Esophagus squamous epithelium (tissue), 5 donors: Measurements from ENCODE around the gene STEAP3. TPM values are rescaled to one million over a fixed set of nuclear protein-coding genes. Genes with fewer than 3 reads are reported as not detected.

Experiments used
- DNase-seq: peaks from one replicate; lab custom pipeline; 2025; lab: John Stamatoyannopoulos, UW
- H3K27ac ChIP-seq, 4 donors: fragments of 200-600 bp; sonication (generic); one replicate each; pipeline ENCODE4 v1.5.1; 2016 to 2019; ENCODE audit warnings: mild to moderate bottlenecking in 1 of 4
- H3K27me3 ChIP-seq, 4 donors: fragments of 200-600 bp; sonication (generic); 1 replicate in 3 of 4; 2 replicates in 1 of 4; pipeline versions ENCODE4 v1.5.1 to v1.6.0; 2017 to 2021; ENCODE audit warnings: antibody characterized with exemption in 1 of 4
- H3K36me3 ChIP-seq, 3 donors: fragments of 200-600 bp; sonication (generic); one replicate each; pipeline ENCODE4 v1.5.1; 2016 to 2019
- H3K4me1 ChIP-seq, 3 donors: fragments of 200-600 bp; sonication (generic); one replicate each; pipeline ENCODE4 v1.5.1; 2017 to 2019
- H3K4me3 ChIP-seq, 4 donors: fragments of 200-600 bp; sonication (generic); 1 replicate in 3 of 4; 2 replicates in 1 of 4; pipeline ENCODE4 v1.5.1; 2016 to 2019; ENCODE audit warnings: mild to moderate bottlenecking in 2 of 4, moderate library complexity in 1 of 4
- H3K9me3 ChIP-seq, 3 donors: fragments of 200-600 bp; sonication (generic); one replicate each; pipeline ENCODE4 v1.5.1; 2016 to 2019
- POLR2A ChIP-seq, 4 donors: fragments of 450-650 bp; IDR thresholded peaks; one replicate each; pipeline ENCODE4 v1.6.1; 2017; ENCODE audit warnings: antibody characterized with exemption in 4 of 4, mild to moderate bottlenecking in 4 of 4, moderate library complexity in 3 of 4
- WGBS, 2 donors: methylation state at CpG; one replicate each; pipeline ENCODE4 v1.1.5; 2018; 5-methylcytosine and 5-hydroxymethylcytosine counted together
- intact Hi-C: fragments of 100-400 bp; cut with DNase I; formaldehyde crosslinking; loops from one replicate; pipeline ENCODE4 v1.15.0; 2022
- total RNA-seq, 4 donors: library from RNA; depleted of rRNA; stranded (reverse); fragments of >200 nt; gene quantifications; one replicate each; pipeline ENCODE4 v1.1.0, GENCODE V29; 2016
- TF ChIP-seq, protein P1 (sequence below), 6 experiments: fragments of 450-650 bp in 4 of 6; fragments of 200-600 bp in 2 of 6; sonication (generic) in 2 of 6; IDR thresholded peaks; one replicate each; pipeline ENCODE4 v1.5.1; 2016 to 2019; ENCODE audit warnings: antibody characterized with exemption in 6 of 6, mild to moderate bottlenecking in 4 of 6, moderate library complexity in 4 of 6
- donor health status: DM: yes; HTN: yes; CAD: no.

The STEAP3 gene
- total RNA-seq, 4 donors from 2014 or later = 18.1 to 28.8 (median 25.7) TPM

DNA sequence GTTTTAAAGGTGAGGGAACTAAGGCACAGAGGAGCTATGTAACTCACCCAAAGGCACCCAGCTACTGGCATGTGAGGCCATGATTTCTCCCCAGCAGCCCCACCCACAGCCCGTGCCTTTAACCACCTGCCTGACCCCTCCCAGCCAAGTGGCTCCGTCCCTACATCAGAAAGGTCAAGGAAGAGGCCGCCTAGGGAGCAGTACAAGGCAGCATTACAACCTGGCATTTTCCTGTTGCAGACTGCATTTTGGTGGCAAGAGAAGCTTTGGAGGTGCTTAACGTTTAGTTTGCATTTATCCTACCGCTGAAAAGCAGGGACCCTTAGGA, 17.5 kb downstream of the STEAP3 start:
- WGBS, 2 donors = 33 to 69% methylated on average over 1 to 2 of the region's 5 CpGs
- peaks cover 0 to 14% (median 0%) of the 10 kb centered on the region in 3 donors for H3K36me3 ChIP-seq
- intact Hi-C loops = no loop called here
- no peak for TF ChIP-seq POLR2A (IDR thresholded peaks at IDR 0.05)
- TF ChIP-seq, protein P1, sequence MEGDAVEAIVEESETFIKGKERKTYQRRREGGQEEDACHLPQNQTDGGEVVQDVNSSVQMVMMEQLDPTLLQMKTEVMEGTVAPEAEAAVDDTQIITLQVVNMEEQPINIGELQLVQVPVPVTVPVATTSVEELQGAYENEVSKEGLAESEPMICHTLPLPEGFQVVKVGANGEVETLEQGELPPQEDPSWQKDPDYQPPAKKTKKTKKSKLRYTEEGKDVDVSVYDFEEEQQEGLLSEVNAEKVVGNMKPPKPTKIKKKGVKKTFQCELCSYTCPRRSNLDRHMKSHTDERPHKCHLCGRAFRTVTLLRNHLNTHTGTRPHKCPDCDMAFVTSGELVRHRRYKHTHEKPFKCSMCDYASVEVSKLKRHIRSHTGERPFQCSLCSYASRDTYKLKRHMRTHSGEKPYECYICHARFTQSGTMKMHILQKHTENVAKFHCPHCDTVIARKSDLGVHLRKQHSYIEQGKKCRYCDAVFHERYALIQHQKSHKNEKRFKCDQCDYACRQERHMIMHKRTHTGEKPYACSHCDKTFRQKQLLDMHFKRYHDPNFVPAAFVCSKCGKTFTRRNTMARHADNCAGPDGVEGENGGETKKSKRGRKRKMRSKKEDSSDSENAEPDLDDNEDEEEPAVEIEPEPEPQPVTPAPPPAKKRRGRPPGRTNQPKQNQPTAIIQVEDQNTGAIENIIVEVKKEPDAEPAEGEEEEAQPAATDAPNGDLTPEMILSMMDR (IDR thresholded peaks at IDR 0.05) = no peak
- H3K27ac ChIP-seq = no peak overlapping the region
- no peaks in the 10 kb centered on the region for H3K9me3 ChIP-seq
- H3K4me3 ChIP-seq = no peak overlapping the region
- H3K27me3 ChIP-seq = no peaks in the 10 kb centered on the region
- DNase-seq = no peak
- peaks cover 6 to 41% (median 24%) of the 10 kb centered on the region in 3 donors for H3K4me1 ChIP-seq

DNA sequence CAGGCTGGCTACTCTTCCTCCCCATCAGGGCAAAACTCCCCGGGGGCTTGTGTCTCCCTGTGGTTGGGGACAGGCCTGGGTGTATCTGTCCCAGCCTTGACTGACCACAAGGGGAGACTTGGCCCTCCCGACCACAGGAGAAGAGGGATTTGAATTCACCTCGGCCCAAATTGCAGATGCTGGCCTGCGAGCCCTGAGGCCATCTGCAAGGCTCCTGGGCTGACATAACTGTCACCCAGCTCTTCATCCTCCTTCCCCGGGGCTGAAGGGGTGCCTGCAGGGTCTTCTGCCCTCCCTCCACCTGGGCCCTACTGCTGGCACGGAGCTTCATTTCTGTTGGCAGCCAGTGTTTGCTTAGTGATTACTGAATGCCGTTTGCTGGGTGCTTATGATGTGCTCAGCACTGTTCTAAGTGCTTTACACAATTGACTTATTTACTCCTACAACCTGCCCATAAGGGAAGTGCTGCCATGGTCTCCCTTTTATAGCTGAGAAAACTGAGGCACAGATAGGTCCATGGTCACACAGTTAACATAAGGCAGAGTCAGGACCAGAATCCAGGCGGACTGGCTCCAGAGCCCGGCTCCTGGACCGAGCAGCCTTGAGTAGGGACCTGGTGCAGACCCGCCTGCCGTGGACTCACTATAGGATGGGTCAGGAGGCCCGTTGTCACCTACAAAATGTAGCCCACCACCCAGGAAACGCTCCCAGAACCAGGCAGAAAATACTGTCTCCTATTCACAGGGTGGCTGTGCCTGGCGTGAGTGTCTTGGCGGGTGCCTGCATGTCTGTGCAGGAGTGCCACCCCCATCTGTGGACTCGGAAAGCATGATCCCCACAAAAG, 18.9 kb downstream of the STEAP3 start:
- 60 to 69% methylated on average over 7 to 8 of the region's 17 CpGs for WGBS, 2 donors
- Histone ChIP-seq H3K36me3 (peaks cover 0 to 26% (median 0%) of the 10 kb centered on the region in 3 donors), H3K9me3 (no peaks in the 10 kb centered on the region), H3K27me3 (no peaks in the 10 kb centered on the region), H3K27ac (no peak overlapping the region), H3K4me1 (peaks cover 6 to 41% (median 21%) of the 10 kb centered on the region in 3 donors), H3K4me3 (no peak overlapping the region)
- intact Hi-C loops = no loop called here
- TF ChIP-seq, protein P1 (IDR thresholded peaks at IDR 0.05) = no peak
- TF ChIP-seq POLR2A (IDR thresholded peaks at IDR 0.05) = no peak
- no peak for DNase-seq

DNA sequence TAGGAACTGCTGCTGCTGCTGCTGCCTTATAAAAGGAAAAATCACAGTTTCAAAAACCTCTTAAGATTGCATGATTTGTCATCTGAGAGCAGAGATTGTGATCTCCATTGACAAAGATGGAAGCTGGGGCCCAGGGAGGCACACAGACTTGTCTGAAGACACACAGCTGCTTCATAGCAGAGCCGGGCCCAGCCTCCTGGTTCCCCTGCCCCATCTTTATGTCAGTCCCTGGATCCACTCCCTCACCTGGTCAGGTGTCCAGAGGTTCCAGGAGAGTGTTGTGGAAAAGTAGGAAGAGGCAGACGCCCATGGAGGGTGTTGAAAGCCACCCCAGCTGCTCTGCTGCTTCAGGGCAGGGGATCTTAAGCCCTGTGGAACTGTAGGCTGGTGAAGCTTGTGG, 20.0 kb downstream of the STEAP3 start:
- Histone ChIP-seq H3K36me3 (peaks cover 0 to 26% (median 0%) of the 10 kb centered on the region in 3 donors), H3K9me3 (no peaks in the 10 kb centered on the region), H3K27ac (no peak overlapping the region), H3K4me1 (peaks cover 13 to 53% (median 24%) of the 10 kb centered on the region in 3 donors), H3K4me3 (no peak overlapping the region), H3K27me3 (no peaks in the 10 kb centered on the region)
- intact Hi-C loops = no loop called here
- DNase-seq = no peak
- TF ChIP-seq POLR2A (IDR thresholded peaks at IDR 0.05) = no peak
- TF ChIP-seq, protein P1 (IDR thresholded peaks at IDR 0.05) = no peak
- 67 to 74% methylated on average over 2 of the region's 2 CpGs for WGBS, 2 donors

DNA sequence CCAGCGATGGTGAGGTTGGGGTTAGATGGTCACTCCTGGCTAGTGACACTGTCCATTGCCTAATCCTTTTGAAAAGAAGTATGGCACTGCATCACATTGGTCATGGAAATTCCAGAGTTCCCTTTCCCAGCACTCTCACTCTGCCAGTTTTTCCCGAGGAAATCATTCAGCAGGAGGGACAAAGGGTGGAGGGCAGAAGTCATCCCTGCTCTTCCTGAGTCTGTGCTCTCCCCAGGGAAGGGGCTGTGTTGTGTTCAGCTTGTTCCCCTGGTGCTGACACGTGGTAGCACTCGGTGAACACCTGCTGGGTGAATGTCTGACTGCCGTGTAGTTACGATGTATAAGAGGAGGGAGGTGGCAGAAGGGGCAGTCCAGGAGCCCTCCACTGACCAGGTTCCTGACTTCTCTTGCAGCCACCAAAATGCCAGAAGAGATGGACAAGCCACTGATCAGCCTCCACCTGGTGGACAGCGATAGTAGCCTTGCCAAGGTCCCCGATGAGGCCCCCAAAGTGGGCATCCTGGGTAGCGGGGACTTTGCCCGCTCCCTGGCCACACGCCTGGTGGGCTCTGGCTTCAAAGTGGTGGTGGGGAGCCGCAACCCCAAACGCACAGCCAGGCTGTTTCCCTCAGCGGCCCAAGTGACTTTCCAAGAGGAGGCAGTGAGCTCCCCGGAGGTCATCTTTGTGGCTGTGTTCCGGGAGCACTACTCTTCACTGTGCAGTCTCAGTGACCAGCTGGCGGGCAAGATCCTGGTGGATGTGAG, 21.6 kb downstream of the STEAP3 start:
- WGBS, 2 donors = 70 to 100% methylated on average over 1 to 3 of the region's 17 CpGs
- intact Hi-C loops = no loop called here
- no peaks in the 10 kb centered on the region for H3K9me3 ChIP-seq
- DNase-seq = no peak
- TF ChIP-seq POLR2A (IDR thresholded peaks at IDR 0.05) = no peak
- TF ChIP-seq, protein P1 (IDR thresholded peaks at IDR 0.05) = no peak
- no peaks in the 10 kb centered on the region for H3K27me3 ChIP-seq
- no peak overlapping the region for H3K4me3 ChIP-seq
- peaks cover 0 to 37% (median 0%) of the 10 kb centered on the region in 3 donors for H3K36me3 ChIP-seq
- peaks cover 10 to 54% (median 21%) of the 10 kb centered on the region in 3 donors for H3K4me1 ChIP-seq
- H3K27ac ChIP-seq = no peak overlapping the region

DNA sequence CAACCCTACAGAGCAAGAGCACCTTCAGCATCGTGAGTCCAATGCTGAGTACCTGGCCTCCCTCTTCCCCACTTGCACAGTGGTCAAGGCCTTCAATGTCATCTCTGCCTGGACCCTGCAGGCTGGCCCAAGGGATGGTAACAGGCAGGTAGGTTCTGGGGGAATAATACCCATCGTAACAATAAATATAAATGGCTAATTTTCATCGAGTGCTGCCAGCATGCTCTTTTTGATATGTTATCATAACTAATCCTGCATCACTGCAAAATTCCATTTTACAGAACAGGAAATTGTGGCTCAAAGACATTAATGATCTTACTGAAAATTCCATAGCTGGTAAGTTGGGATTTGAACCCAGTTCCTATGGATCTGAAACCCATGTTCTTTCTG, 22.2 kb downstream of the STEAP3 start:
- TF ChIP-seq, protein P1 (IDR thresholded peaks at IDR 0.05) = no peak
- TF ChIP-seq POLR2A (IDR thresholded peaks at IDR 0.05) = no peak
- Histone ChIP-seq H3K27me3 (no peaks in the 10 kb centered on the region), H3K36me3 (peaks cover 0 to 43% (median 0%) of the 10 kb centered on the region in 3 donors), H3K27ac (no peak overlapping the region), H3K4me3 (no peak overlapping the region), H3K9me3 (no peaks in the 10 kb centered on the region), H3K4me1 (peaks cover 7 to 48% (median 15%) of the 10 kb centered on the region in 3 donors)
- DNase-seq = no peak
- intact Hi-C loops = no loop called here
- 92 to 100% methylated on average over 2 of the region's 3 CpGs for WGBS, 2 donors
